HG03108 (cell line): ENCODE measurements around the gene AGAP1.

ENCODE experiments used
- ATAC-seq: cut with Tn5 transposase; IDR thresholded peaks from one replicate; pipeline ENCODE4 v1.9.1; 2021; ENCODE audit warnings: moderate library complexity; ENCODE audit not compliant: unreplicated experiment

Gene AGAP1

DNA sequence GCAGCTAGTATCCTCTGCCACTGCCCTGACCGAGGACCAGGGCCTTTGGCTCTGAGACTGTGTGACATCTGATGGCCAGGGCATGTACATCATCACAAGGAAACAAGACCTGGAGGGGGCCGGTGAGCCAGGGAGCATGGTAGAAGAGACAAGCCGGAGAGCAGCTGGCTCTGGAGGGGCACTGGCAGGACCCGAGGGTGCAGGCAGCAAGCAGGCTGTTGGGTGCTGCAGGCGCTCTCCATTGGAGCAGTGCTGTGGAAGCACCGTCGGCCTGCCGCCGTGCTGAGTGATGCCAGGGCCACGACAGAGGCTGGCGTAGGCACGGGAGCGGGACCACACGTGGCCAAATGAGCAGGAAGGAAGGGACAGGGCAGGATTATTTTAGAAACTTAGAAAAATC is 339.1 kb downstream of the AGAP1 start:
- no peak for ATAC-seq

DNA sequence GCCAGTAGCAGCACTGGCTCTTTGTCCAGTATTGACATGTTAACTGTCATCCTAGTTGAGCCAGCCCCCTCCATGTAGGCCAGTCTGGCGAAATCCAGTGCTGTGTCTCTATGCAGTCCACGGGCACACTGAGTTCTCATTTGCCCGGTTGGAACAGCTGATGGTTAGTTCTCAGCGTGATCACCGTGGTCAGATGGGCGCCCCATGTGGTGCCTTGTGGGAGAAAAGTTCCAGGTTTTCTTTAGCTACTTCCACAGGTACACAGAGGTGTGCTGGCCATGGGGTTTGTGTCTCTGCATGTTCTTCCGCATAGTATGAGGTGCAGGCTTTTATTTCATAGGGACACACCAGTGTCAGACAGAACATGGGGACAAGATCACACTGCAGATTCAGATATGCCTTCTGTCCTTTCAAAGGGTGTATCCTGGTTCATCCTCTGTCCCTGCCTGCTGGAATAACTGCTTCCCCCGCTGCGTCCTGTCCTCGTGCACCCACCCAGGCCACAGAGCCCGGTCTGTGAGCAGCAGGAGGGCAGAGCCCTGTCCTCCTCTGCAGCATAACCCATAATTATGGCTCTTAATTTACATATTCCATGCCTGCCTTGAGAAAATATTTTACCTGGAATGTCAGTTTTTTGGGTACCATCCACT is 340.3 kb downstream of the AGAP1 start:
- no peak for ATAC-seq

DNA sequence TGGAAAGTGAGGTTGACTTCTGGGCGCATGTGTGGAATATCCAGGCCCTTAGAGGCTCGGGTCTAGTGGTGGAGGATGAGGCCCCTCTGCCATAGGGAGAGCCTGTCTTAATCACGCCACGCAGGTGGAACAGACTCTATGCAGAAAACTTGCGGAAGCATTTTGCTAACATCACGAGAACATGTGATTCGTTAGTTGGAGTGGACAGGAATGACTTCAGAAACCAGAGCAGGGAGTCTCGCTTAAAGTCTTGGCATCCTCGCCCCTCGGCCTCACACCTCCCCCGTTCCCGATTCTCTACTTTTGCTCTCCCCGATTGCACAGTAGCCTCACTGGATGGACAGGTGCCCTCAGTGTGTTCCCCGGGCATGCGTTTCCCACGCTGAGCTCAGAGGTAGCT is 340.9 kb downstream of the AGAP1 start:
- no peak for ATAC-seq

DNA sequence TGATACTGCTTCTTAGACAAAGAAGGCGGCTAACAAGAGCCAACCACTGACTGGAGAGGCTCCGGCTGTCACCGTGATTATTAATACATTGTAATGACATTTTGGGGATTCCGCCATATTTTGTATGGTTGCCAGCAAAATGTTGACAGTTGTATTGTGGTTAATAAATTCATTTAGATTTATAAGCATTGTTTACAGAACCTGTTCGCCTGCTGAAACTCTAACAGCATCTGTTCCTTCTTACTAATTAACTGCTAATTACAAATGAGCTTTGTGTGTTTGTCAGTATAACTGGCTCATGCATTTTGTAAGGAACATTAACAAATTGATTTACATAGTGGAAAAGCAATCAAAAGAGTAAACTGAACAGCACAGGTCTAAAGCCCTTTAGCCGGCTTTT is 342.0 kb downstream of the AGAP1 start:
- ATAC-seq: no peak

DNA sequence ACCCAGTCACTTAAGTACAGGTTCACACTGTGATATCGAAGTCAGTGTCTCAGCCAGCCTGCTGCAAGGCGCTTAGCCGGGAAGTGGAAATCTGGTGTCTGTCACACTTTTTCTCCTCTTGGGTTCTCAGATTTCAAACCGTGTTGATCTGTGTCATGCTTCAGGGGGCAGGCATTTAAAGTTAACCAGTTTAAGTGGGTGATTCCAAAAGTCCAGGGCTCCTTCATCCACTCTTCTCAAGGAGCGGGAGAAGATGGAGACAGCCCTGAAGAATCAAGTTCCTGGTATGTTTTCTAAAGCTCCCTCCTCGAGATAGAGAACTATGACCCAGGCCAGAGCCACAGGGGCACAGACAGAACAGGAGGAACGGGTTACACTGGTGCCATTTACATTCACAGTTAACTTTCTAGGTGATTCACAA is 342.7 kb downstream of the AGAP1 start:
- ATAC-seq: no peak

DNA sequence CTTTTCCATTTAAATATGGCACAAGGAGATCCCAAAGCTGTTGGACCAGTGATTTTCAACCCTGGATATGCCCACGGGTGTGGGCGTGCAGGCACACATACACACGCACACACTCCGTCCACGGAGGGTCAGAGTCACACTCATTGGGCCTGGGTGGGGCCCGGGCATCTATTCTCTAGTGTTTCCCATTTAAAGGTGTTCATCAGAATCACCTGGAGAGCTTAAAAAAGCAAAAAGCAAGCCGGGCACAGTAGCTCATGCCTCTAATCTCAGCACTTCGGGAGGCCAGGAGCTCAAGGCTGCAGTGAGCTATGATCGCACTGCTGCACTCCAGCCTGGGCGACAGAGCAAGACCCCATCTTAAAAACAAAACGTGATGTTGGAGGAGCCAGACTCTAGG is 345.4 kb downstream of the AGAP1 start:
- no peak for ATAC-seq

DNA sequence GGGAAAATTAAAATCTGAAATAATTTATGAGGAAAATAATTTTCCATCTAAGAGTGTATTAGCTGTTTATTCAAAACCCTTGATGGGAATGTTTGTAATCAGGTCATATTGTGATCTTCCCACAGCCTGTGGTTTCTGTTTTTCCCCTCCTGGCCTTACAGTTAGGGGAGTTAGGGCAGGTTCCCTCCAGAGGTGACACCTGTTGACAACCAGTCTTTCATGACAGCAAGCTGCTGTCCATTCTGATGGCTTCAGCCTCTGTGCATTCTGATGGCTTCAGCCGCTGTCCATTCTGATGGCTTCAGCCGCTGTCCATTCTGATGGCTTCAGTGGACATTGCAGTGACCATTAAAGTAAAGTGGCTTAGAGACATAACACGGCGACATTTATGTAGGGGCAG is 346.1 kb downstream of the AGAP1 start:
- no peak for ATAC-seq

DNA sequence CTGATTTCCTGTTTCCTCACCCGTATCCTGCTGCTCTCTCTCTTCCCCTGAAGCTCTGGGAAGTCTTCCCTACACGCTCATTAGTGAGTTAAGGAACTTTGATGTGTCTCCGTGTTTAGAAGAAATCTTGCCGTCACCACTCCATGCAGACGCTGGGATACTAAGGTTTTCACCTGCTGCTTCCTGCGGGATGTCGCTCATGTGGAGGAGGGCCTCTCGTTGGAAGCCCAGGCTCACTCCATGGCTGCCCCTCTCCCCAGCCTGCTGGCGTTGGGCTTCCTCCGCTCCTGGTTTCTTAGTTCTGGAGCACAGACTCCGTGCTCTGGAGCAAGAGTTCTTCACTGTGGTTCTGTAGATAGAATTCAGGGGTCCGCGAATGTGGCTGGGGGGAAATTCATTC is 348.0 kb downstream of the AGAP1 start:
- no peak for ATAC-seq

DNA sequence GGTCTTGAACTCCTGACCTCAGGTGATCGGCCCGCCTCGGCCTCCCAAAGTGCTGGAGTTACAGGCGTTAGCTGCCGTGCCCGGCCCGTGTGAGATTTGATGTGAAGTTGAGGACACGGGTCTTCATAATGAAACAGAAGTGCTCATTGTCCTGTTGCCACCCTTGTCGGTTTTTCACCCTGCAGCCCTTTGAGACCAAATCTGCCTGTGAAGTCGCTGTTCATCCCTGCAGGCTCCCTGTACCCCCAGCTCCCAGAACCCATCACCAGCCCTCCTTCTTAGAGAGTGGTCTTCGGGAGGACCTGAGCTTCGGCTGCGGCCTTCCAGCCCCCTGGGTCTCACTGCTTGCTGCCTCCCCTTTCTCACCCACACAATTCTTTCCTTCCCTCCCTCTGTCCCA is 349.1 kb downstream of the AGAP1 start:
- no peak for ATAC-seq

DNA sequence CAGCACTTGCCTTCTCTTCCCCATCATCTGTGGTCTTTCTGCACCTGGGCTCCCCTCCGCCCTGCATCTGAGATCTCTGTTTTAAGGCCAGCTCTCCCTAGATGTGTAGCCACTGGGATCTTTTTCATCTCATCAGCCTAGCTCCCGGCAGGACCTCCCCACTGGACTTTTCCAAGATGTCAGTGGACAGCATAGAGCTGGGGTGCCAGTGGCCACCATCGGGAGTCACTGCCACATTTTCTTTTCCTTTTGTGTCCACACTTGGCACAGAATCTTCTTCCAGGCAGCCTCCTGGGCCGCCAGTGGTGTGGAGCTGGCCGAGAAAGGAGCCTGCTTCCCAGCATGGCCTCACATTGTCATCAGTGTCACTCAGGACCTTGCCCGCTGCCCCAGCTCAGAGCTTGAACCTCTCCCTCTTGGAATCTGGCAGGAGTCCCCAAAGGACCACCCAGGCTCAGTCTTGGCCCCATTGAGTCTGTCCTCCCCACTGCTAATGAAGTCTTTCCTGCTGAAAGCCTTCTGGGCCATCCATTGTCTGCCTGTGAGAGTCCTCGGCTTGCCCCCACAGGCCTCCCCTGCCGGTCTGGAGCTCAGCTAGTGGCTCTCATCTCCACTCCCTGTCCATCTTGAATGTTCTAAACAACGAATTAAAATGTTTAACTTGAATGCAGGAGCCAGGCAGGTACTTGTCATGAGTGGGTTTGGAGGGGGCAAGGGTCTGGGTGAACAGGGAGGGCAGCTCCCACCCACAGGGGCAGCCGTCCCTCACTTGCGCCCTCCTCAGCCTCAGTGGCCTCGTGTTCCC is 349.9 kb downstream of the AGAP1 start:
- ATAC-seq: no peak

DNA sequence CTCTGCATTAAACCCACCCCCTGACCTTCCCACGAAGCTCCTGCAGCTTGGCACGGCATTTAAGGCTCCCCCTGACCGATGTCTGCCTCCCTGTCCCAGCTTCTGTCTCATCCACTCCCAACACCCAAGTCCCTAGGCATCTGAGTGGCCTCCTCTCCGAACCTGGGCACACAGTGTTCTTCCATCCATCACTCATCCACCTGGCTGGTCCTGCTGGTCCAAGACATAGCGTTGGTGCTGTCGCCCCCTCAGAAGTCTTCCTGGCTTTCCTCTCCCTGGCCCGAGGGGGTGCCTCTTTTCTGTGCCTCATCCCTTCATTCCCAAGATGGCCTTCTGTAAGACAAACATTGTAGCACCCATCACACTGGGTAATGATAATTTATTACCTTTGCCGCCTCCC is 350.7 kb downstream of the AGAP1 start:
- no peak for ATAC-seq

DNA sequence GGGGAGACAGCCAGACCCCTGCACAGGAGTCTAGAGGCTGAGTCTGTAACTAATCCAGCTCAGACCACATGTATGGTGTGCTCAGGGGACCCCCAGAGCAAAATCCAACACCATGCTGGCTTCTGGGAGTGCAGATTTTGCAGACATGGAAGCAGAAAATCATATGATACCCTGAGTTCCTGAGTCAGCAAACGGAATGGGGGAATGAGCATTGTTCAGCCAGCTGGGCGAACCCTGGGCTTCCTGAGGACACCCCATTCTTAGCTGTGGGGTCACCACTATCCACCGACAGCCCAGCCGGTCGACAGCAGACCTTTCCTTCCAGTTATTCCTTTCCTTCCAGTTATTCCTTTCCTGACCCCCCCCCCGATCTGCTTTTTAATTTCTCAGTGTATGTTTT is 351.4 kb downstream of the AGAP1 start:
- ATAC-seq: no peak

DNA sequence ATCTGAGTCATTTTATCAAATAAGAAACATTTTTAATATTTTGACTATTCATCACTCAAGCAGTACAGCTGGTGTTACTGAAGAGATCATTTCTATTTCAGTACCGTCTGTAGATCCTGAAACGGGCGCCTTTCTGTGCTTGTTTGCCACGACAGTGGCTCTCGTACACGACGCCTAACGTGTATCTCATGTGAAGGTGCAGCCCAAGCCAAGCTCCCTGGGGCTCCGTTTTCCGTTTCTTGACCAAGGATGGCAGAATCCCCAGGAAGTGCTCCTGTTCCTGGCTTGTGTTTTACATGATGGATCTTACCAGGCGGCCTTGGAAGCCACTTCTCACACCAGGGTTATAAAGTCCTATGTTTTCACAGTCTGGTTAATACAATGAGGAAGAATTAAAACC is 353.7 kb downstream of the AGAP1 start:
- no peak for ATAC-seq

DNA sequence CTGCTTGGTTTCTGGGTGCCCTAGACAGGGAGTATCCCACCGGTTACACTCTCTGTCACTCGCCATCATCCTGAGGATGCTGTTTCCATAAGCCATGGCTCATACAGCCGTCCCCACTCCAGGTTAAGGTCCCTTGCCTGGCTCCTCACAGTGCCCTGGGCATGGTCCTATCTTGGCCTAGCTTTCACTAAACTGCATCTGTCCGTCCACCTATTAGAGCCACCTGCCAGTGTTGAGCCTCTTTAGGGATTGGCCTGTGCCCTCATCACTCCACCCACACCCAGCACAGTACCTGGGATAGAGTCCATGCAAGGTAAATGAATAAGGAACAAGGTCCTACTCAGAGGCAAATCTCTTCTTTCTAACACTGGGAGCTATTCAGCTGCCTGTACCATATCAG is 354.2 kb downstream of the AGAP1 start:
- ATAC-seq: no peak

DNA sequence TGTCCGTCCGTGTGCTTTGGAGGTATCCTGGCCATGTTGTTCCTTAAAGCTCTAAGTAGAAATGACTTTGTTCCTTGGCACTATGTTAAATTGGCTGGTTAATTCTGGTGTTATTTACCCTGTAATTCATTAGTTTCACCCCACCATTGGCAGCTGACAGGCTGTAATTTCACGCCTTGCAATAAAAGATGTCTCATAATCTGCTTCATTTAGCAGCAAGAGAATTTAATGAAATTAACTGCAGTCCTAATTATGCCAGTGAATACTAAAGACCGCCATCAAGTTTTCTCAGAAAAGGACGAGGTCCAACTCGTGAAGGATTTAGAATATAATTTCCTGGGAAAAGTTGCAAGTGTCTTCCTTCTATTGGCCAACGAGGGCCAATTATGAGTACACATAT is 355.1 kb downstream of the AGAP1 start:
- no peak for ATAC-seq

DNA sequence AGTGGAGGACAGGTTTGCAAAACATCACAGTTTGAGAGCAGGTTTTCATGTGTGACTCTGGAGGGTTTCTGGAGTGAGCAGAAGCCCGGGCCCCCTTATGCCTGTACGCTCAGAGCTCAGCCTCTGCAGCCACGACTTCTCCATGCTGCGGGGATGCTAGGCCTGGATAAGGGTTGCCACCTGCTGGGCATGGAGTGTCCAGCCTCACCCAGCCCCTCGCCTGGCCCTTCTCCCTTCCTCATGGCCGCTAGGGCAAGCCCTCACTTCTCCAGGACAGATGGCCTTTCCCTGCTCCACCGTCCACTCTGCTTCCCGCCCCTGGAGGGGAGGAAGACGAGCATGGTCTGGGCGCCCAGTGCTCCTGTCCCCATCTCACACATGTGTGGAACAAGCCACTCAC is 355.6 kb downstream of the AGAP1 start:
- no peak for ATAC-seq

DNA sequence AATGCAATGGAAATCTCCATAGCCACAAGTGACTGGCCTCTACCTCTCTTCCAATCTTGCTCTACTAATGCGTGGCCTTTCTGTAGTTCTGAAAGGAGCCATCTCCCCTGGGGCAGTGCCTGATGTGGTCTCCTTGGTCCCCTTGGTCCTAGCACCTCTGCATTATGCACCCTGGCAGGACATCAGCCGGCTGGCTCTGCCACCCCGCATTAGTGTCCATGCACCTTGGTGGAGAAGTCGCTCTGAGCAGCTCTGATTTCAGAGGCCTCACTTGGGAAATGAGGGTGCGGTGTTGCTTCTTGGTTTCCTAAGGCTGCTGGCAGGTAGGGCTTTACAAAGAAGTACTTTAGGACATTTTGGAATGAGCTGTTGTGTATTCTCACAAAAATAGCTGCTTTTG is 356.4 kb downstream of the AGAP1 start:
- ATAC-seq: no peak

DNA sequence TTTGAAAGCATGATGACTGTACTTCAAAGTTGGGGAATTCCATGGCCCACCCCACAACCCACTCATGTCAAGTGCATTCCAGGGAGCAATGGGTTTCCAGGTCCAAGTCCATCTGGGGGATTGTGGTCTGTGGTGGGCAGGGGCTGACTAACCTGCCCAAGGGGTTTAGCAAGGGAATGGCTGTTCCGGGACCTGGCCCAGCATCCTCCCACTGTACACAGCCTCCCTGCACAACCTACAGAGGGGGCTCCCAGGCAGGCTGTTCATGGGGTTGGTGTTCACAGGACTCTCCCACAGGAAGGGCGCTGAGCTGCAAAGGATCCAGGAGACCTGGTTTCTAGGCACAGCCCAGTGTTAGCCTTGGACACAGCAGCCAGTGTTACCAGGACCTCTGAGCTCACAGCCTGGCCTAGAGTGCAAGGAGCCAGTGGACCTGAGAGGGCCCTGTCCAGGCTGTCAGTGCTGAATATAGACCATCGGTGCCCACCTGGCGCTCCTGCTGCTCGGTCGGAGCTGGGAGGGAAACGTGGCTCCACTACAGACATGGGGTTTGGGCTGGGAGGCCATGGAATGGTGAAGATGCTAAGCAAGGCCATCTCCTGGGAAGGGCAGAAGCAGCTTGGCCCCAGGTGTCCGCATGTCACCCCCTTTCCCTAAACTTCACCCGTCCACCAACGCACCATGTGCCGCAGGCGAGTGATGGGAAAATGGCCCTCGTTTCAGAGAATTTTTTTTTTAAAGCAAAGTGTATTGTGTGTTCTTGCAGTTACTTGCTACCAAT is 357.1 kb downstream of the AGAP1 start:
- ATAC-seq: no peak

DNA sequence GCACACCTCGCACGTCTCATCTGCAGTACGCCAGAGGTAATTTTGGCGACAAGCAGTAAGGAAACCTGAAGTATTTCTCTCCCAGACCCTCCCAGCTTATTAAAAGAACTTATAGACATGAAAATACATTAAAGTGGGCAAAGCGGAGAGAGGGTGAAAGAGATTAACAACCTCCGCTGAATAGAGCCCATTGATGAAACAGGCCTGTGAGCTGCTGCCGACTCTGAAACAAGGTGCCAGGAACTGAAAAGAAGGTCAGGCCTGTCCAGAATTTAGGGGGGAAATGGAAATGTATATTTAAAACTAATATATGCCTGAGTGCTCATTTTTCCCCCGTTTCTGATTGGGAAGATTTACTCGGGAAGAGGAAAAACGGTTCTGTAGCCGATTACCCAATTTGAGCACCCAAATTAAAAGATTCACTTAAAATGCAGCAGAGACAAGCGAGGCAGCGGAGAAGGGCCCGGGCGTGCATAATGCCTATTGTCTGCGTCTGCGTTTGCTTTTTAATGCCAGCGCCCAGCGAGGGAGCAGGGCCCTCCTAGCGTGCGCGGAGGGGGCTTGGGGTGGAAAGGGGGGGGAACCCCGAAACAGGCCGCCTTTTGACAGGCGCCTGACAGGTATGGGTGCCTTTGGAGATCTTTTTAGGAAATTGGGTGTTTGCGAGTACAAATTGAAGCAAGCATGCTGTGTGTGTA is 358.1 kb downstream of the AGAP1 start:
- no peak for ATAC-seq

DNA sequence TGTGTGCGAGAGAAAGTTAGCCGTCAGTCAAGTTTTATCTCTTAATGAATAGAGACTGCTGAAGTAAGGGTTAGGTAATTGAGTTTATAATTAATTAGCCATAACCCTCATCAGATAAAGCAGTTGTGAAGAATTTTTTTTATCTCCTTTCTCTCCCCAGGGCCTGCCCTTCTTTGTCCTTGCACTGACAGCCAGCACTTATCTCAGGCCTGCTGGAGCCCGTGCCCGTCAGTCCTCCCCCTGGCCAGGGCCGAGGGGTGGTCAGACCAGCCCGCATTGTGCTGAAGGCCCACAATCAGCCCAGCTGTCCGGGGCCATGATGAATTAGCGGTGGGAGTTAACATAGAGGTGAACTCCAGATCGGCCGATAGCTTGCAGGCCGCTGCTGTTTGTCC is 358.7 kb downstream of the AGAP1 start:
- no peak for ATAC-seq

DNA sequence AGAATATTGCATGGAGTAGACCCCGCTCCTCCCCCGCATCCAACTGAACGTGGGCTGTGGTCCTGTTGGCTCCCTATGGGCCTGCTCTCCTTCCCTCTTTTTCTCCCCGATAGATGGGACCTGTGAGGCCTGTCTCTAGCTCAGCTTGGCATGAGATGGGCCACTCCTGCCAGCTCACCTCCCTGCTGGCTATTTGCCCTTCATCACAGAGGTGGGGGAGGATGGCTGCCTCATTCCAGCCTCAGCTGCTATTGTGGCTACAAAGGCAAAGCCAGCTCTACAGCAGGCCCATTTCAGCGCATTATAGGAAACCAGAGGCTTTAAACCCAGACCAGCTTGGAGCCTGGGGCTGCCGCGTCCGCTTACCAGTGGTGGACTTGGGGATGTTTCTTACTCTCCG is 360.4 kb downstream of the AGAP1 start:
- no peak for ATAC-seq
